HUES48 (cell line): Measurements from ENCODE around the gene PDE6D.

Experiments used
- H3K27ac ChIP-seq: one replicate; pipeline ENCODE4 v1.7.0; 2013; ENCODE audit warnings: low read depth, low read length, inconsistent platforms
- H3K27me3 ChIP-seq: 2 replicates; pipeline ENCODE4 v1.6.1; 2013; ENCODE audit warnings: mild to moderate bottlenecking, low read length; ENCODE audit not compliant: control insufficient read depth, insufficient read depth
- H3K36me3 ChIP-seq: 2 replicates; pipeline ENCODE4 v1.6.1; 2013; ENCODE audit warnings: low read length; ENCODE audit not compliant: control insufficient read depth, insufficient read depth
- H3K4me1 ChIP-seq: 2 replicates; pipeline ENCODE4 v1.6.1; 2013; ENCODE audit warnings: mild to moderate bottlenecking, low read length; ENCODE audit not compliant: control insufficient read depth, insufficient read depth
- H3K4me3 ChIP-seq: 2 replicates; pipeline ENCODE4 v1.5.1; 2013; ENCODE audit warnings: mild to moderate bottlenecking, low read depth, low read length
- H3K9ac ChIP-seq: 2 replicates; pipeline ENCODE4 v1.6.1; 2013; ENCODE audit warnings: mild to moderate bottlenecking, low read depth, low read length, moderate library complexity
- H3K9me3 ChIP-seq: 2 replicates; pipeline ENCODE4 v1.6.1; 2013; ENCODE audit warnings: low read length; ENCODE audit not compliant: control insufficient read depth, insufficient read depth

The PDE6D gene

GRCh38 chr2:231743376-231744116 is 37.5 kb downstream of the PDE6D start:
- H3K9ac ChIP-seq, result no peak overlapping the region

DNA sequence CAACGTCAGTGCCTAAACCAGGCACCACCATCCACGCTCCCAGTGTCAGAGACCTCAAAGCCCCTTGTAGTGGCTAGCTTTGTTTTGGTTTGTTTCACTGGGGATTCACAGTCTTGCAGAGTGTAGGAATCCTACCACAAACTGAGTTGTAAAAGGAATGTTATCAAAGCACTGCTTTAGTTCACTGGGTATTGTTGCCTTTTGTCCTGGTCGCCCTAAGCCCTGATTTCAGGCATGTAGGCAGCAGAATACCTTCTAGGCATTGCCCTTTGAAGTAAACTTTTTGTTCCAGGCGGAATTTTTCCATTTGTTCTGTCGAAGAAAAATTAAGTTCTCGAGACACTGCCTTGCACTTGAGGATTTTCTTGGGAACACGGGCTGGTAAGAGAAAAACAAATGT is 43.3 kb downstream of the PDE6D start:
- H3K27ac ChIP-seq, result peak overlapping the region; percentile 23
- H3K9ac ChIP-seq, result no peak overlapping the region
- H3K27me3 ChIP-seq, result no peaks in the 10 kb centered on the region
- H3K4me1 ChIP-seq, result no peaks in the 10 kb centered on the region
- no peak overlapping the region for H3K4me3 ChIP-seq
- peaks cover 8% of the 10 kb centered on the region; the same call in 1 of the 2 replicates for H3K36me3 ChIP-seq
- H3K9me3 ChIP-seq, result no peaks in the 10 kb centered on the region

More at GRCh38 chr2:231743376-231744116, 37.5 kb downstream of the PDE6D start:
- Histone ChIP-seq H3K9me3 (no peaks in the 10 kb centered on the region), H3K4me3 (no peak overlapping the region), H3K4me1 (peaks cover 18% of the 10 kb centered on the region), H3K27ac (no peak overlapping the region), H3K27me3 (no peaks in the 10 kb centered on the region), H3K36me3 (no peaks in the 10 kb centered on the region)

DNA sequence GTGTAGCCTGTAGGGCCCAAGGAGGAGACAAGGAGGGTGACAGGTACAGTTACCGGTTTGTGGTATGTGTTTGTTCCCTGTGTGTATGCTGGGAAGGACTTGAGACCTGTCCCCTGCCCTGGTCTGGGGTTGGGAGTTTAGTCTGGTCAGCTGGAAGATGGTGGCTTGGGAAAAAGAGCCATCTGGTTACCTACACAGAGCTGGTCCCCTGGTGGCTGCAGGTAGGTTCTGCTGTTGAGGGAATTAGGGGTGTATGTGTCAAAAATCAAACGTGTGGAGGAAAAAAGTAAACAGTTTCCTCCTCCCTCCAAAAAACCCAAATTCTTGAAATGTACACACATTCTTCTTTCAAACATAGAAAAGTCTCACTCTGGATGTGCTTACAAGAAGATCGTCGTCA is 48.5 kb downstream of the PDE6D start:
- no peaks in the 10 kb centered on the region for H3K9me3 ChIP-seq
- no peaks in the 10 kb centered on the region for H3K4me1 ChIP-seq
- H3K4me3 ChIP-seq, result no peak overlapping the region
- H3K36me3 ChIP-seq, result peaks cover 14% of the 10 kb centered on the region
- H3K27ac ChIP-seq, result no peak overlapping the region
- no peaks in the 10 kb centered on the region for H3K27me3 ChIP-seq
- no peak overlapping the region for H3K9ac ChIP-seq

GRCh38 chr2:231727621-231728020 is 53.5 kb downstream of the PDE6D start:
- Histone ChIP-seq H3K9me3 (no peaks in the 10 kb centered on the region), H3K4me3 (no peak overlapping the region)

GRCh38 chr2:231726276-231726675 is 54.8 kb downstream of the PDE6D start:
- Histone ChIP-seq H3K4me1 (no peaks in the 10 kb centered on the region), H3K4me3 (no peak overlapping the region), H3K9ac (no peak overlapping the region), H3K9me3 (no peaks in the 10 kb centered on the region), H3K27ac (no peak overlapping the region), H3K27me3 (no peaks in the 10 kb centered on the region), H3K36me3 (no peaks in the 10 kb centered on the region)

More at GRCh38 chr2:231727621-231728020, 53.5 kb downstream of the PDE6D start:
- no peak overlapping the region for H3K9ac ChIP-seq
- no peaks in the 10 kb centered on the region for H3K4me1 ChIP-seq
- peaks cover 8% of the 10 kb centered on the region; the same call in 1 of the 2 replicates for H3K36me3 ChIP-seq
- H3K27me3 ChIP-seq, result no peaks in the 10 kb centered on the region
- H3K27ac ChIP-seq, result no peak overlapping the region

- no peak overlapping the region for H3K27ac ChIP-seq
- no peaks in the 10 kb centered on the region for H3K36me3 ChIP-seq
- H3K4me1 ChIP-seq, result no peaks in the 10 kb centered on the region
- H3K9ac ChIP-seq, result no peak overlapping the region
- H3K9me3 ChIP-seq, result no peaks in the 10 kb centered on the region
- H3K27me3 ChIP-seq, result no peaks in the 10 kb centered on the region
- no peak overlapping the region for H3K4me3 ChIP-seq
Observed at GRCh38 chr2:231725476-231725875, 55.6 kb downstream of the PDE6D start.

DNA sequence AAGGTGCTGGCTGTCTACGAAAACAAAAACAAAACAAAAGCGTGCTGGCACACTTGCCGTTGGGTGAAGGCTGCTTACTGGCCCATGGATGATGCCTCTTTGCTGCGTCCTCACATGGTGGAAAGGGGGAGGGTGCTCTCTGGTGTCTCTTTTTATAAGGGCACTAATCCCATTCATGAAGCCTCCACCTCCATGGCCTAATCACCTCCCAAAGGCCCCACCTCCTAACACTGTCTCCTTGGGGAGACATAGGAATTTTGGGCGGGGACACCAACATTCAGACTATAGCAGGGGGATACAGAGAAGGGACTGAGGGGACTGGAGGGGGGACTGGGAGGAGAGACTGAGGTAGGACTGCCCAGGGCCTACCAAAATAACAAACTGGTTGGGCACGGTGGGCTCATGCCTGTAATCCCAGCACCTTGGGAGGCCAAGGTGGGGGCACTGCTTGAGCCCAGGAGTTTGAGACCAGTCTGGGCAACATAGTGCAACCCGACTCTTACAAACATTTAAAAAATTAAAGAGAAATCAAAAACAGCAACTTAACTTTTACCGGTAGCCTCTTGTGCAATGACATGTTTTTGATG is 58.3 kb downstream of the PDE6D start:
- no peaks in the 10 kb centered on the region for H3K9me3 ChIP-seq
- no peak overlapping the region for H3K9ac ChIP-seq
- H3K27ac ChIP-seq, result no peak overlapping the region
- no peaks in the 10 kb centered on the region for H3K36me3 ChIP-seq
- no peak overlapping the region for H3K4me3 ChIP-seq
- no peaks in the 10 kb centered on the region for H3K27me3 ChIP-seq
- H3K4me1 ChIP-seq, result no peaks in the 10 kb centered on the region

- Histone ChIP-seq H3K36me3 (no peaks in the 10 kb centered on the region), H3K4me1 (0 out of 2 replicates have a peak, but pooled peaks cover 2% of the 10 kb centered on the region), H3K4me3 (no peak overlapping the region), H3K27me3 (no peaks in the 10 kb centered on the region), H3K27ac (no peak overlapping the region), H3K9ac (no peak overlapping the region), H3K9me3 (no peaks in the 10 kb centered on the region)
Observed at GRCh38 chr2:231720987-231721966, 59.8 kb downstream of the PDE6D start.

- H3K4me1 ChIP-seq, result 0 out of 2 replicates have a peak, but pooled peaks cover 2% of the 10 kb centered on the region
- no peak overlapping the region for H3K9ac ChIP-seq
- no peaks in the 10 kb centered on the region for H3K27me3 ChIP-seq
- H3K9me3 ChIP-seq, result no peaks in the 10 kb centered on the region
- H3K36me3 ChIP-seq, result no peaks in the 10 kb centered on the region
- H3K4me3 ChIP-seq, result no peak overlapping the region
- no peak overlapping the region for H3K27ac ChIP-seq
Observed at GRCh38 chr2:231720292-231720986, 60.6 kb downstream of the PDE6D start.

DNA sequence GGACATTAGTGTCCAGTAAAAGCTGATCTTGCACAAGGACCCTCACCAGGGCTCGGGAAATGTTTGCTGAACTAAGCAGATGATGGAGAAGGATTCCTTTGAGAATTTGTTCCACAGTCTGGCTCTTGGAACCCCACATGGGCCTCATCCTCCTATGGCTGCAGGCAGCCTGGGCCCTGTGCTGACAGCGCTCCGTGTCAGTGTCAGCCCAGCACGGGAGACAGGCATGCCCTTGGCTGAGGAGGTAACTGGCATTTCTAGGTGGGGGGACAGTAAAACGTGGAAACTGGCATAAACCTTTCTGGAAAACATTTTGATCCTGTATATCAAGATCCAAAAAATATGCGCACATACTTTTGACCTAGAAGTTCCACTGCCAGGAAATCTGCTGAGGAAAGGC is 62.3 kb downstream of the PDE6D start:
- Histone ChIP-seq H3K4me1 (peaks cover 8% of the 10 kb centered on the region; the same call in 1 of the 2 replicates), H3K9me3 (no peaks in the 10 kb centered on the region), H3K9ac (no peak overlapping the region), H3K4me3 (no peak overlapping the region), H3K27ac (no peak overlapping the region), H3K36me3 (no peaks in the 10 kb centered on the region; the same call in 1 of the 2 replicates), H3K27me3 (no peaks in the 10 kb centered on the region)
